NCI-H82 (cell line): ENCODE results near the gene SV2A.
A peak's percentile ranks its signal among the peaks of the same experiment; 100 is the strongest.
"Not testable (repeated sequence)": the region's sequence is repeated elsewhere in the genome, so short reads cannot be mapped to it uniquely, and the experiment has no call there.

Experiments
- DNase-seq: peaks from one replicate; lab custom pipeline; 2025; lab: John Stamatoyannopoulos, UW

The SV2A gene

GRCh38 chr1:149929856-149930255, 12.2 kb upstream of the SV2A start:
- DNase-seq, result no peak

GRCh38 chr1:149928401-149928724, 10.7 kb upstream of the SV2A start:
- no peak for DNase-seq

GRCh38 chr1:149927563-149928400, 10.1 kb upstream of the SV2A start, which contains the start of gene SF3B4:
SF3B4 (minus strand) TSS chr1:149927803; CDS start chr1:149927759, 44 bp downstream.
- peak; percentile 98 for DNase-seq

- no peak for DNase-seq
These were observed 9.5 kb upstream of the SV2A start for GRCh38 chr1:149927056-149927562.

- DNase-seq, result no peak
These were observed 8.7 kb upstream of the SV2A start for GRCh38 chr1:149926296-149926695.

- no peak for DNase-seq
These were observed 8.1 kb upstream of the SV2A start for GRCh38 chr1:149925751-149926150.

- no peak for DNase-seq
These were observed 7.7 kb upstream of the SV2A start for GRCh38 chr1:149925345-149925744.

- DNase-seq, result no peak
These were observed 6.0 kb upstream of the SV2A start for GRCh38 chr1:149923626-149924025.

GRCh38 chr1:149916898-149917252, 769 bp downstream of the SV2A start:
- no peak for DNase-seq

GRCh38 chr1:149916193-149916897, 1.3 kb downstream of the SV2A start:
- no peak for DNase-seq

- peak; percentile 86 for DNase-seq
These were observed 2.0 kb downstream of the SV2A start for GRCh38 chr1:149915429-149916192.

GRCh38 chr1:149914545-149914944, 3.1 kb downstream of the SV2A start:
- no peak for DNase-seq

- DNase-seq, result no peak
These were observed 11.0 kb downstream of the SV2A start for GRCh38 chr1:149906570-149907075.

GRCh38 chr1:149903836-149904491, 13.7 kb downstream of the SV2A start:
- DNase-seq, result peak; percentile 64

- DNase-seq, result peak; percentile 96
These were observed 18.0 kb downstream of the SV2A start, which contains the start of gene BOLA1 for GRCh38 chr1:149899460-149900284. BOLA1 (plus strand) TSS chr1:149899568; CDS start chr1:149900060, 492 bp downstream.

- DNase-seq, result no peak
These were observed 21.1 kb downstream of the SV2A start for GRCh38 chr1:149896575-149896974.

GRCh38 chr1:149888999-149889289, 28.7 kb downstream of the SV2A start:
- peak; percentile 79 for DNase-seq

- peak; percentile 99 for DNase-seq
These were observed 29.2 kb downstream of the SV2A start for GRCh38 chr1:149888247-149888998.

GRCh38 chr1:149887456-149888246, 30.0 kb downstream of the SV2A start:
- peak; percentile 99 for DNase-seq

- not testable (repeated sequence) for DNase-seq
These were observed 30.5 kb downstream of the SV2A start for GRCh38 chr1:149887196-149887455.
